ENCODE measurements around the gene TOX3.
A peak's percentile ranks its signal among the peaks of the same experiment; 100 is the strongest.

The TOX3 gene

GRCh38 chr16:52460639-52461178 is 86.2 kb downstream of the TOX3 start:
- Histone ChIP-seq H3K27ac (ENCODE audit: low read depth, low read length) (no peak overlapping the region), H3K9me3 (ENCODE audit: insufficient read depth, low read depth, low read length) (no peaks in the 10 kb centered on the region), H2AFZ (ENCODE audit: insufficient read depth, low read length, poor library complexity) (no peak overlapping the region), H2BK5ac (ENCODE audit: low read depth, low read length, poor library complexity) (no peak overlapping the region), H3K18ac (ENCODE audit: low read length) (no peak overlapping the region), H2BK12ac (ENCODE audit: low read length) (no peak overlapping the region), H4K8ac (ENCODE audit: low read depth, low read length) (no peak overlapping the region), H3K4me2 (ENCODE audit: low read length) (no peak overlapping the region), H4K12ac (ENCODE audit: low read depth, low read length) (no peak overlapping the region), H3K4ac (ENCODE audit: low read depth, low read length) (no peak overlapping the region), H3K27me3 (ENCODE audit: insufficient read depth, low read length) (no peaks in the 10 kb centered on the region), H3K79me2 (ENCODE audit: control insufficient read depth, insufficient read depth, low read length, poor library complexity) (no peaks in the 10 kb centered on the region), H3K4me1 (ENCODE audit: control insufficient read depth in 1 of 2, insufficient read depth in 2 of 2, low read length in 2 of 2) (peaks cover 0 to 2% of the 10 kb centered on the region in 2 experiments), H3K36me3 (ENCODE audit: control insufficient read depth in 1 of 2, insufficient read depth in 2 of 2, low read length in 2 of 2) (no peaks in the 10 kb centered on the region), H3K79me1 (ENCODE audit: low read length) (no peaks in the 10 kb centered on the region), H3K14ac (ENCODE audit: low read length) (no peak overlapping the region), H4K91ac (ENCODE audit: low read depth, low read length) (no peak overlapping the region), H2BK120ac (ENCODE audit: insufficient read depth, low read length, poor library complexity) (no peak overlapping the region), H3K9ac (ENCODE audit: low read length) (no peak overlapping the region), H3K4me3 (ENCODE audit: low read depth, low read length) (no peak overlapping the region), H3K23ac (ENCODE audit: low read length) (no peak overlapping the region), H2AK5ac (ENCODE audit: low read length) (no peak overlapping the region)
- WGBS (ENCODE audit: extremely low coverage, insufficient coverage, insufficient read length) = no CpG with 5 or more reads among the region's 1 CpG
- no peak for DNase-seq

GRCh38 chr16:52456368-52456767 is 90.6 kb downstream of the TOX3 start:
- no peak for DNase-seq
- Histone ChIP-seq H3K4ac (ENCODE audit: low read depth, low read length) (no peak overlapping the region), H2AK5ac (ENCODE audit: low read length) (no peak overlapping the region), H2AFZ (ENCODE audit: insufficient read depth, low read length, poor library complexity) (no peak overlapping the region), H3K36me3 (ENCODE audit: control insufficient read depth in 1 of 2, insufficient read depth in 2 of 2, low read length in 2 of 2) (no peaks in the 10 kb centered on the region), H3K4me2 (ENCODE audit: low read length) (no peak overlapping the region), H3K79me1 (ENCODE audit: low read length) (no peaks in the 10 kb centered on the region), H3K9me3 (ENCODE audit: insufficient read depth, low read depth, low read length) (no peaks in the 10 kb centered on the region), H4K12ac (ENCODE audit: low read depth, low read length) (no peak overlapping the region), H3K23ac (ENCODE audit: low read length) (no peak overlapping the region), H4K8ac (ENCODE audit: low read depth, low read length) (no peak overlapping the region), H2BK12ac (ENCODE audit: low read length) (no peak overlapping the region), H3K4me1 (ENCODE audit: control insufficient read depth in 1 of 2, insufficient read depth in 2 of 2, low read length in 2 of 2) (peaks cover 0 to 3% of the 10 kb centered on the region in 2 experiments), H3K27me3 (ENCODE audit: insufficient read depth, low read length) (no peaks in the 10 kb centered on the region), H3K27ac (ENCODE audit: low read depth, low read length) (no peak overlapping the region), H2BK120ac (ENCODE audit: insufficient read depth, low read length, poor library complexity) (no peak overlapping the region), H3K4me3 (ENCODE audit: low read depth, low read length) (no peak overlapping the region), H3K14ac (ENCODE audit: low read length) (no peak overlapping the region), H3K9ac (ENCODE audit: low read length) (no peak overlapping the region), H2BK5ac (ENCODE audit: low read depth, low read length, poor library complexity) (no peak overlapping the region), H4K91ac (ENCODE audit: low read depth, low read length) (no peak overlapping the region), H3K79me2 (ENCODE audit: control insufficient read depth, insufficient read depth, low read length, poor library complexity) (no peaks in the 10 kb centered on the region), H3K18ac (ENCODE audit: low read length) (no peak overlapping the region)
- no CpG with 5 or more reads among the region's 3 CpGs for WGBS (ENCODE audit: extremely low coverage, insufficient coverage, insufficient read length)

- no peak overlapping the region for H3K4ac ChIP-seq (ENCODE audit: low read depth, low read length)
- no peaks in the 10 kb centered on the region for H3K79me1 ChIP-seq (ENCODE audit: low read length)
- H4K8ac ChIP-seq (ENCODE audit: low read depth, low read length) = no peak overlapping the region
- no peaks in the 10 kb centered on the region for H3K27me3 ChIP-seq (ENCODE audit: insufficient read depth, low read length)
- no peak overlapping the region for H4K12ac ChIP-seq (ENCODE audit: low read depth, low read length)
- H2AK5ac ChIP-seq (ENCODE audit: low read length) = no peak overlapping the region
- no peak overlapping the region for H2AFZ ChIP-seq (ENCODE audit: insufficient read depth, low read length, poor library complexity)
- no peak for DNase-seq
- H2BK120ac ChIP-seq (ENCODE audit: insufficient read depth, low read length, poor library complexity) = no peak overlapping the region
- no peaks in the 10 kb centered on the region for H3K79me2 ChIP-seq (ENCODE audit: control insufficient read depth, insufficient read depth, low read length, poor library complexity)
- no peak overlapping the region for H2BK5ac ChIP-seq (ENCODE audit: low read depth, low read length, poor library complexity)
- H3K36me3 ChIP-seq (ENCODE audit: control insufficient read depth in 1 of 2, insufficient read depth in 2 of 2, low read length in 2 of 2) = no peaks in the 10 kb centered on the region
- H3K18ac ChIP-seq (ENCODE audit: low read length) = no peak overlapping the region
- H3K14ac ChIP-seq (ENCODE audit: low read length) = no peak overlapping the region
- no peaks in the 10 kb centered on the region for H3K9me3 ChIP-seq (ENCODE audit: insufficient read depth, low read depth, low read length)
- peaks cover 0 to 3% of the 10 kb centered on the region in 2 experiments for H3K4me1 ChIP-seq (ENCODE audit: control insufficient read depth in 1 of 2, insufficient read depth in 2 of 2, low read length in 2 of 2)
- no peak overlapping the region for H4K91ac ChIP-seq (ENCODE audit: low read depth, low read length)
- no peak overlapping the region for H3K4me3 ChIP-seq (ENCODE audit: low read depth, low read length)
- H3K4me2 ChIP-seq (ENCODE audit: low read length) = no peak overlapping the region
- H2BK12ac ChIP-seq (ENCODE audit: low read length) = peak overlapping the region; percentile 0
- H3K9ac ChIP-seq (ENCODE audit: low read length) = no peak overlapping the region
- no peak overlapping the region for H3K23ac ChIP-seq (ENCODE audit: low read length)
- WGBS (ENCODE audit: extremely low coverage, insufficient coverage, insufficient read length) = no CpG with 5 or more reads among the region's 3 CpGs
- H3K27ac ChIP-seq (ENCODE audit: low read depth, low read length) = no peak overlapping the region
Measured at GRCh38 chr16:52455549-52456277, 91.2 kb downstream of the TOX3 start.

- H2BK12ac ChIP-seq (ENCODE audit: low read length) = no peak overlapping the region
- H4K91ac ChIP-seq (ENCODE audit: low read depth, low read length) = no peak overlapping the region
- no peak overlapping the region for H3K14ac ChIP-seq (ENCODE audit: low read length)
- H3K27me3 ChIP-seq (ENCODE audit: insufficient read depth, low read length) = no peaks in the 10 kb centered on the region
- H3K27ac ChIP-seq (ENCODE audit: low read depth, low read length) = no peak overlapping the region
- no peak overlapping the region for H3K23ac ChIP-seq (ENCODE audit: low read length)
- H4K12ac ChIP-seq (ENCODE audit: low read depth, low read length) = no peak overlapping the region
- H3K4me1 ChIP-seq (ENCODE audit: control insufficient read depth in 1 of 2, insufficient read depth in 2 of 2, low read length in 2 of 2) = peaks cover 4 to 6% of the 10 kb centered on the region in 2 experiments
- no peaks in the 10 kb centered on the region for H3K9me3 ChIP-seq (ENCODE audit: insufficient read depth, low read depth, low read length)
- H3K4me3 ChIP-seq (ENCODE audit: low read depth, low read length) = no peak overlapping the region
- no peak overlapping the region for H4K8ac ChIP-seq (ENCODE audit: low read depth, low read length)
- H3K79me1 ChIP-seq (ENCODE audit: low read length) = no peaks in the 10 kb centered on the region
- H2BK120ac ChIP-seq (ENCODE audit: insufficient read depth, low read length, poor library complexity) = no peak overlapping the region
- DNase-seq = peak; percentile 10 to 32
- no CpG with 5 or more reads among the region's 1 CpG for WGBS (ENCODE audit: extremely low coverage, insufficient coverage, insufficient read length)
- no peak overlapping the region for H2AK5ac ChIP-seq (ENCODE audit: low read length)
- H3K18ac ChIP-seq (ENCODE audit: low read length) = no peak overlapping the region
- H3K36me3 ChIP-seq (ENCODE audit: control insufficient read depth in 1 of 2, insufficient read depth in 2 of 2, low read length in 2 of 2) = no peaks in the 10 kb centered on the region
- no peaks in the 10 kb centered on the region for H3K79me2 ChIP-seq (ENCODE audit: control insufficient read depth, insufficient read depth, low read length, poor library complexity)
- H3K4me2 ChIP-seq (ENCODE audit: low read length) = no peak overlapping the region
- no peak overlapping the region for H3K9ac ChIP-seq (ENCODE audit: low read length)
- H2AFZ ChIP-seq (ENCODE audit: insufficient read depth, low read length, poor library complexity) = no peak overlapping the region
- H2BK5ac ChIP-seq (ENCODE audit: low read depth, low read length, poor library complexity) = no peak overlapping the region
- no peak overlapping the region for H3K4ac ChIP-seq (ENCODE audit: low read depth, low read length)
Measured at GRCh38 chr16:52453644-52454043, 93.3 kb downstream of the TOX3 start.
